Vagina (tissue), 2 donors: Measurements from ENCODE around the gene PHC2. TPM values are rescaled to one million over a fixed set of nuclear protein-coding genes. Genes with fewer than 3 reads are reported as not detected.

ENCODE experiments used
- DNase-seq, 2 donors: peaks; one replicate each; pipeline ENCODE4 v3.0.0-alpha.2; 2017; ENCODE audit errors: extremely low spot score in 2 of 2
- H3K27ac ChIP-seq: fragments of 200-600 bp; sonication (generic); one replicate; pipeline ENCODE4 v1.5.1; 2019
- H3K27me3 ChIP-seq: fragments of 200-600 bp; sonication (generic); one replicate; pipeline ENCODE4 v1.5.1; 2019
- H3K36me3 ChIP-seq, 2 donors: fragments of 200-600 bp; sonication (generic); one replicate each; pipeline ENCODE4 v1.5.1; 2017 to 2019
- H3K4me1 ChIP-seq: fragments of 200-600 bp; sonication (generic); one replicate; pipeline ENCODE4 v1.5.1; 2019
- H3K4me3 ChIP-seq, 2 donors: fragments of 200-600 bp; sonication (generic); 1 replicate in 1 of 2; 2 replicates in 1 of 2; pipeline ENCODE4 v1.5.1; 2016 to 2019
- H3K9me3 ChIP-seq: fragments of 200-600 bp; sonication (generic); one replicate; pipeline ENCODE4 v1.5.1; 2019
- POLR2A ChIP-seq, 2 donors: fragments of 450-650 bp; IDR thresholded peaks; one replicate each; pipeline ENCODE4 v1.6.1; 2017; ENCODE audit warnings: antibody characterized with exemption in 2 of 2, mild to moderate bottlenecking in 2 of 2, moderate library complexity in 2 of 2
- POLR2AphosphoS5 ChIP-seq, 2 donors: sonication (generic); formaldehyde crosslinking; IDR thresholded peaks; one replicate each; pipeline ENCODE4 v1.9.0; 2017; ENCODE audit warnings: antibody characterized with exemption in 2 of 2, mild to moderate bottlenecking in 2 of 2, low read depth in 1 of 2; ENCODE audit not compliant: insufficient read depth in 1 of 2
- intact Hi-C: fragments of 100-400 bp; cut with DNase I; formaldehyde crosslinking; loops from one replicate; pipeline ENCODE4 v1.15.1; 2023
- total RNA-seq: library from RNA; depleted of rRNA; stranded (reverse); fragments of >200 nt; gene quantifications from one replicate; pipeline ENCODE4 v1.2.3, GENCODE V29; 2016
- TF ChIP-seq, protein P1 (sequence below), 3 experiments: fragments of 450-650 bp in 2 of 3; fragments of 200-600 bp in 1 of 3; sonication (generic) in 1 of 3; IDR thresholded peaks; one replicate each; pipeline ENCODE4 v1.5.1; 2017 to 2019; ENCODE audit warnings: antibody characterized with exemption in 3 of 3, mild to moderate bottlenecking in 2 of 3, moderate library complexity in 2 of 3

Gene PHC2
- total RNA-seq, 1 donor from 2014 or later = 97.2 TPM

DNA sequence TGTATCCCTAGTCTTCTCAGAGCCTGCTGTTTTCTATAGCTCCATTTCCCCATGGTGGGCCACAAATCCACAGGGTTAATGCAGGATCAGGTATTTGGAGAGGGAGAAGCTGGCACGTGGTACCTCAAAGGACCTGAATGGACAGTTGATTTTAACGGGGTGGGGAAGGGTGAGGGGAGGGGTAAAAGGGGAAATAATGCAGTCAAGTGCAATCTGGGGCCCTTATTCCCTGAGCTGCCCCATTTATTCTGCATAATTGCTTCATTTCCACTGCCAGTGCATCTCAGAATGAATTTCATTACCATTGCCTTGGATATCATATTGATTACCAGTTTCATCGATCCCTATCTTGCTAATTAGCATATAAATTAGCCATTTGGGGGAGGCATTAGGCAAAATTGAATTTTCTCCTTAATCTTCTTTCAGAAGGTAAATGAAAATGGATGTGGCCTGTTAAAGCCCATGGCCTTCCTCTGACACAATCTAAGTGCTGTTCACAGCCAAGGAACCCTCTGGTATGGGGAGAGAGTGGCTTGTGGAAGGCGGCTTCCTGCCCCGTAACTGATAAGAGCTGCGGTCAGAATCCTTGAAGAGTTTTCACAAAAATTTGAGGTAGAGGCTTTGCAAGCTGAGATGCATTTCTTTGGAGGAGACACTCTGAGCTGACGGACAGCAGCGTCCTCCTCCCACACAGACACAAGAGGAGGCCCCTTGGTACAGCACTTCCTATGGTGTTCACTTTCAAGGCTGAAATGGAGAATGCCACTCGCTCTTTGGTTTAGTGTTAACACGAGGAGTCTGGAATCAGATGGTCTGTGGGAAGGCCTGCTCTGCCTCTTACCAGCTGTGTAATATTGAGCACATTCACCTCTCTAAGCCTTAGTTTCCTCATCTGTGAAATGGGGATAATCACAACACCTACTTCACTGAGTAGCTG, 34.4 kb downstream of the PHC2 start:
- no peak for DNase-seq
- H3K27ac ChIP-seq = no peak overlapping the region
- no peaks in the 10 kb centered on the region for H3K36me3 ChIP-seq
- no peaks in the 10 kb centered on the region for H3K9me3 ChIP-seq
- intact Hi-C loops = no loop called here
- H3K4me1 ChIP-seq = no peaks in the 10 kb centered on the region
- H3K27me3 ChIP-seq = no peaks in the 10 kb centered on the region
- TF ChIP-seq POLR2AphosphoS5 (IDR thresholded peaks at IDR 0.05; ENCODE audit: insufficient read depth in 1 of 2, low read depth in 1 of 2) (no peak), POLR2A (IDR thresholded peaks at IDR 0.05) (no peak)
- TF ChIP-seq, protein P1, sequence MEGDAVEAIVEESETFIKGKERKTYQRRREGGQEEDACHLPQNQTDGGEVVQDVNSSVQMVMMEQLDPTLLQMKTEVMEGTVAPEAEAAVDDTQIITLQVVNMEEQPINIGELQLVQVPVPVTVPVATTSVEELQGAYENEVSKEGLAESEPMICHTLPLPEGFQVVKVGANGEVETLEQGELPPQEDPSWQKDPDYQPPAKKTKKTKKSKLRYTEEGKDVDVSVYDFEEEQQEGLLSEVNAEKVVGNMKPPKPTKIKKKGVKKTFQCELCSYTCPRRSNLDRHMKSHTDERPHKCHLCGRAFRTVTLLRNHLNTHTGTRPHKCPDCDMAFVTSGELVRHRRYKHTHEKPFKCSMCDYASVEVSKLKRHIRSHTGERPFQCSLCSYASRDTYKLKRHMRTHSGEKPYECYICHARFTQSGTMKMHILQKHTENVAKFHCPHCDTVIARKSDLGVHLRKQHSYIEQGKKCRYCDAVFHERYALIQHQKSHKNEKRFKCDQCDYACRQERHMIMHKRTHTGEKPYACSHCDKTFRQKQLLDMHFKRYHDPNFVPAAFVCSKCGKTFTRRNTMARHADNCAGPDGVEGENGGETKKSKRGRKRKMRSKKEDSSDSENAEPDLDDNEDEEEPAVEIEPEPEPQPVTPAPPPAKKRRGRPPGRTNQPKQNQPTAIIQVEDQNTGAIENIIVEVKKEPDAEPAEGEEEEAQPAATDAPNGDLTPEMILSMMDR (IDR thresholded peaks at IDR 0.05) = no peak
- no peak overlapping the region for H3K4me3 ChIP-seq

DNA sequence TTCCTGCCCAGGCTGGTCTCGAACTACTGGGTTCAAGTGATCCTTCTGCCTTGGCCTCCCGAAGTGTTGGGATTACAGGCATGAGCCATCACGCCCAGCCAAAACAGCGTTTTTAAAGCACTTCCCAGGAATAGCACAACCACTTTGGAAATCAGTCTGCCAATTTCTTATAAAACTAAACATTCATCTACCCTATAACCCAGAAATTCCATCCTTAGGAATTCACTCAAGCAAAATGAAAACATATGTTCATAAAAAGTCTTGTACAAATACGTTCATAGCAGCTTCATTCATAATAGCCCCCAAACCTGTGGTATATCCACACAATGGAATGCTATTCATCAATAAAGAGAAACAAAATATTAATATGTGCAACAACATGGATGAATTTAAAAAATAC, 36.1 kb downstream of the PHC2 start:
- intact Hi-C loops = no loop called here
- H3K4me3 ChIP-seq = no peak overlapping the region
- no peaks in the 10 kb centered on the region for H3K9me3 ChIP-seq
- no peak for DNase-seq
- no peaks in the 10 kb centered on the region for H3K27me3 ChIP-seq
- no peaks in the 10 kb centered on the region for H3K36me3 ChIP-seq
- no peak overlapping the region for H3K27ac ChIP-seq
- peaks cover 9% of the 10 kb centered on the region for H3K4me1 ChIP-seq
- TF ChIP-seq POLR2A (IDR thresholded peaks at IDR 0.05) (no peak), POLR2AphosphoS5 (IDR thresholded peaks at IDR 0.05; ENCODE audit: insufficient read depth in 1 of 2, low read depth in 1 of 2) (no peak)
- TF ChIP-seq, protein P1 (IDR thresholded peaks at IDR 0.05) = no peak

DNA sequence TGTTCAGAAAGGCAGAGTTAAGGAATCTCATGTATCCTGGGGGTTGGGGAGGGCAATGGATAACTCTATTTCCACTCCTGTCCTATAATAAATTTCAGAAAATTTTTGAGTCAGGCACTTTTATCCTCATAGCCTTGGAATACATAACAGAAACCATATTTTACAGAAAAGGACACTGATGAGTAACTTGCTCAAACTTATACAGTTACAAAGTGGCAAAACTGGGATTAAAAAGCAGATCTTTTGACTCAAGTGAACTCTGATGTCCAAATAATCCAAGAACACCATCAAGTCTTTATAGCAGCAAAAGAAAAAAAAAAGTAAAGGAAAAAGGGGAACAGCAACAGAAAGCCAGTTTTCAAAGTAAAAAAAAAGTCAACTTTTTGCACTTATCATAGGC, 36.9 kb downstream of the PHC2 start:
- no peak overlapping the region for H3K27ac ChIP-seq
- H3K4me1 ChIP-seq = peaks cover 17% of the 10 kb centered on the region
- TF ChIP-seq, protein P1 (IDR thresholded peaks at IDR 0.05) = no peak
- no peaks in the 10 kb centered on the region for H3K27me3 ChIP-seq
- H3K36me3 ChIP-seq = no peaks in the 10 kb centered on the region
- no peak overlapping the region for H3K4me3 ChIP-seq
- intact Hi-C loops = no loop called here
- no peak for DNase-seq
- H3K9me3 ChIP-seq = no peaks in the 10 kb centered on the region

DNA sequence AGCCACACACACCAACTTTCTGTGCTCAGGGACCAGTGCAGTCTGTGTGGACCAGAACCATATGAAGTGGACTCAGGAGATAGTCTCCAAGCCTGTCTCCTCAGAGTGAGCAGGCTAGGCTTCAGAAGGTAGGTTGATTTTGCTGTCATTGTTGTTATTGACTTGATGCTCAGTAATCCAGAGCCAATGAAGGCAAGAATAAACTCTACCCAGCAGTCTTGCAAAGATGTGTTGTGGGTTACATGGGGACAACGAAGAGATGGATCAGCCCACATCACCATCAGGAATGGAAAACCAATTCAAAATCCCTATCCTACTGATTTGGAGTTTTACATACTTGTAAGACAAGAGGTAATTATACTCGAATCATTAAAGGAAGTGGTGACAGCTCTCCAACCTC, 37.4 kb downstream of the PHC2 start:
- no peaks in the 10 kb centered on the region for H3K27me3 ChIP-seq
- intact Hi-C loops = no loop called here
- DNase-seq = no peak
- H3K9me3 ChIP-seq = no peaks in the 10 kb centered on the region
- TF ChIP-seq, protein P1 (IDR thresholded peaks at IDR 0.05) = no peak
- TF ChIP-seq POLR2AphosphoS5 (IDR thresholded peaks at IDR 0.05; ENCODE audit: insufficient read depth in 1 of 2, low read depth in 1 of 2) (no peak), POLR2A (IDR thresholded peaks at IDR 0.05) (no peak)
- H3K27ac ChIP-seq = no peak overlapping the region
- H3K36me3 ChIP-seq = no peaks in the 10 kb centered on the region
- no peak overlapping the region for H3K4me3 ChIP-seq
- peaks cover 22% of the 10 kb centered on the region for H3K4me1 ChIP-seq

DNA sequence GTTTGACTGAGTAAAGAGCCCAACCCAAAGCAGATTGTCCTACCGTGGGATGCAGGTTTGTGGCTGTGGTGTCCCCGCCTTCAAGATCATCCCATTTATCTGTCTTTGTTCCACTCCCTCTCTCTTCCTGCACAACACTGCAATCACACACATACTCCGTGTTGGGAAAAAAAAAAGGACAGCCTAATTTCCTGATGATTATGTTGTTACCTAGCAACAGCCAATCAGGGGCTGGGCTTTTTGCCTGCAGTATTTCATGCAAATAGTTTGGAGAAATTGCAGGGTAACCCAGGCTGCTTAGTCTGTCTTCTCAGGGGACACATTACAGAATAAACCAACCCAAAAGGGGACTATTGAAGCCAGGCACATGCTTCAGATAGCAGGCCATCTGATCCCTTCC, 38.3 kb downstream of the PHC2 start:
- DNase-seq = no peak
- H3K36me3 ChIP-seq = no peaks in the 10 kb centered on the region
- H3K27ac ChIP-seq = no peak overlapping the region
- H3K27me3 ChIP-seq = no peaks in the 10 kb centered on the region
- H3K9me3 ChIP-seq = no peaks in the 10 kb centered on the region
- intact Hi-C loops = no loop called here
- no peak overlapping the region for H3K4me3 ChIP-seq
- H3K4me1 ChIP-seq = peaks cover 27% of the 10 kb centered on the region
- TF ChIP-seq, protein P1 (IDR thresholded peaks at IDR 0.05) = no peak
